GM19467 (cell line): ENCODE measurements around the gene KRT3.

Experiments used
- ATAC-seq: cut with Tn5 transposase; IDR thresholded peaks from one replicate; pipeline ENCODE4 v1.9.1; 2021; ENCODE audit warnings: mild to moderate bottlenecking, moderate library complexity; ENCODE audit not compliant: unreplicated experiment

KRT3 gene

DNA sequence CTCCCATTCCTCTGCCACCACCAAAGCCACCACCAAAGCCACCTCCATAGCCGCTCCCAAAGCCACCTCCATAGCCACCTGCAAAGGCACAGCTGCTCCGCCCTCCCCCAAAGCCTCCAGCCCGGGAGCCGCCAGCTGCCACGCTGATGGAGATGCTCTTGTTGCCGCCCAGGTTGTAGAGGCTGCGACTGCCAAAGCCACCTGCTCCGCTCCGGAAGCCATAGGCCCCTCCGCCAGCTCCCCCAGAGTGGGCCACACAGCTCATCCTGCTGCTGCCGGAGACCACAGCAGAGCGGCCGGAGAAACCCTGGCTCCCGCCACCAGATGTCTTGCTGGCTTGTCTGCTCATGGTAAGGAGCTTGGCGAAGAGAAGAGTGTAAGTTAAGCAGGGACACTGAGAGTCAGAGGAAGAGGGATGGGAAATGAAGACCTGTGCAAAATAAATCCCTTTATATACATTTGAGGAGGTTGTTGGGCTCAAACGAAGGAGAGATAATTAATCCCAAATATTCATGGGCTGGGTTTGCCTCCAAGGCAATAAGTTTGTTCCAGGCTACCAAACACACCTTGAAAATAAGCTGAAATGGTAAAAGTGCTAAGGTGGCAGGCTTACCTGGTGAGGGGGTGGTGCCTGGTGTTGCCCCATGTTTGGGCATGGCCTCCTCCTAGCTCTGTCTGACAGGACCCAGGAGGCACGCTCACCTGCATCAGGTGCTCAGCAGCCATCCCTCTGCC, at the start of gene KRT3:
Gene KRT3, minus strand, starts transcription at position 424 of the 735 bp plus-strand sequence. Its CDS starts 75 bp downstream, at position 349.
- ATAC-seq = no peak

DNA sequence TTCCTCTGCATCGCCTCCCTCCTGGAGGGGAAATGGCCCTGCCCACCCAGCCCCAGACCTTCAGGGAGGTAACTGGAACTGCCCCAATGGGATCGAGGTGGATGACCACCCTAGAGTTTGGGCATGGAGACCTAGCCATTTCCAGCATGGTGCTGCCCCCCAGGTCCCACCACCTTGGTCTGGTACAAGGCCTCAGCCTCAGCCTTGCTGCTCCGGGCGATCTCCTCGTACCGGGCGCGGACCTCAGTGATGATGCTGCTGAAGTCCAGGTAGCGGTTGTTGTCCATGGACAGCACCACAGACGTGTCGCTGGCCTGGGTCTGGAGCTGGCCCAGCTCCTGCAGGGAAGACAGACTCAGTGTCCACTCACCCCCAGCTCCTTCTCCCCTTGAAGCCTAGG, 48.5 kb upstream of the KRT3 start:
- no peak for ATAC-seq

- no peak for ATAC-seq
These were observed 43.7 kb upstream of the KRT3 start for GRCh38 chr12:52839436-52840105.

DNA sequence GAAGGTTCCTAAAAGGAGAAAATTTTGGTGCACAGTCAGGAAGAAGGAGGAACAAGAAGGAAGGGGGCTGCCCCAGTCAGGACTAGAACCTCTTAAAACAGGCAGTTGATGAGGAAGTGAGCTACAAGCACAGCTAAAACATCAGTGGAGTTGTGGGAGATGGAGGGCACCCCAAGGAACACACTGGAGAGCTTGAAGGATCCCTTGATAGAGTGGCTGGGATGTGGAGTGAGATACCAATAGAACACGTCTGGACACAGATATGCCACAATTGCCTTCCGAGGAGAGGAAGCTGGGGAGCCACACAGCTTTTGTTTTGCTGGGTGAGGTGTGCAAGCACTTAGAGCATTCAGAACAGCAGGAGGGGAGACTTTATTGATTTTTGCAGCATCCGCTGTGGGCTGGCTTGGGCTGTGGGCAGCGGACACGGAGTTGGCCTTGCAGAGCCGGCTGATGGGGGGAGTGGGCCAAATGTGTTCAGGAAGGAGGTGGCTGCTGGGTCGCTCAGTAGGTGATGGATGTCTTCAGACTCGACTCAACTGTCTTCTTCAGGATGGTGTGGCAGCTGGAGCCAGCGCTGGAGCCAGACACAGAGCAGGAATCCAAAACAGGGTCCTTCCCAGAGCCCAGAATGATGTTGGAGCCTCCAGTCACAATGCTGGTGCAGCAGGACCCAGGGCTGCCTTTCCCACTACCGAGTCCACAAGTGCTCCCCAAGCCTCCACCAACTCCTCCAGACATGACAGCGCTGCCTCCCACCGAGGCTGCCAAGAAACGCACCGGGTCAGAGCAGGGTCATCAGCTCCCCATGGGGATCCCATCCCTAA, 42.9 kb upstream of the KRT3 start:
- ATAC-seq = no peak

DNA sequence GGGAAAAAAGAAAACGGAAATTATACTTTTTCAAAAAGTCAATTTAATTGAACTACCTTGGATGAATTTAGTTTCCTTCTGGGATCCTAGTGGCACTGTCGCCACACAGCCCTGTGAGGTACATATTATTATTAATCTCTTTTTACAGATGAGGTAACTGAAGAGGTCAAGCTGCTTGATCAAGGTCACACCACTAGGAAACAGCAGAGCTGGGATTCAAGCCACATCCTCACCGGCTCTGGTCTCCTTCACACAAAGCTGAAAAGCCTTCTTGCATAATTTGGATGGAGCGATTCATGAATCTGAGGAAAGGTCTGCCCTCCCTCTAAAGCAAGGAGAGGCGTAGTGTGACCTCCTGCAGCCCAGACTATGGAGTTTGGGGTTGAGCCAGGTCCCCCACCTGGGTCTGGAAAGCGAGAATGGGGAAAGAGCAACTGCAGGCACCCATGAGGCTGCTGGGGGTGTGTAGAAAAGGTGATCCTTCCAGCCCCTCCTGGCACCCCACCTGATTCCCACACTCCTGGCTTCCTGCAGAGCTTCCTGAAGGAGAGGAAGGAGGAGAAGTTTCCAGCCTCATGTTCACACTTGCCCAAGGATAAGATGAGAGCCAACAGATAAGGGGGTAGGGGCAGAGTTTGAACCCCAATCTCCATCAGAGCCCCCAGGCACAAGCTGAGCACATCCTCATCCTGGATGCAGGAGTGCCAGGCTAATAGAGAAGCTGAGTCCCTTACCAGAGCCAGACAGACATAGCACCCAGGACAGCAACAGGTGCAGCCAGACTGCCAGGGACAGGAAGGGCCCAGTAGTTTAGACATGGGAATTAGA, 42.1 kb upstream of the KRT3 start:
- no peak for ATAC-seq

DNA sequence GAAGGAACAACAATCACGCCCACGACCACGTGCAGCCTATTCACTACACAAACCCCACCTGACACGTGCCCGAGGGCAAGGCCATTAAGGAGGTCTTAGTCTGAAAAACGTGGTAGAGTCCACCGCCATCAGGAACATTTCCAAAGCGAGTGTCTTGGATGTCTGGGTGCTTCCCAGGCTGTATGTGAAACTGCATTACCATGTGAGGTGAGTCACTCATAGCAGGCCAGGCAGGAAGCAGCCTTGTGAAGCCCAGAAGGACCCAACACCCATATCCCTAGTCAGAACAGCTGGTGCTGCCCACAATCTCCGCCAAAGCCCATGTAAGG, 41.5 kb upstream of the KRT3 start:
- no peak for ATAC-seq

DNA sequence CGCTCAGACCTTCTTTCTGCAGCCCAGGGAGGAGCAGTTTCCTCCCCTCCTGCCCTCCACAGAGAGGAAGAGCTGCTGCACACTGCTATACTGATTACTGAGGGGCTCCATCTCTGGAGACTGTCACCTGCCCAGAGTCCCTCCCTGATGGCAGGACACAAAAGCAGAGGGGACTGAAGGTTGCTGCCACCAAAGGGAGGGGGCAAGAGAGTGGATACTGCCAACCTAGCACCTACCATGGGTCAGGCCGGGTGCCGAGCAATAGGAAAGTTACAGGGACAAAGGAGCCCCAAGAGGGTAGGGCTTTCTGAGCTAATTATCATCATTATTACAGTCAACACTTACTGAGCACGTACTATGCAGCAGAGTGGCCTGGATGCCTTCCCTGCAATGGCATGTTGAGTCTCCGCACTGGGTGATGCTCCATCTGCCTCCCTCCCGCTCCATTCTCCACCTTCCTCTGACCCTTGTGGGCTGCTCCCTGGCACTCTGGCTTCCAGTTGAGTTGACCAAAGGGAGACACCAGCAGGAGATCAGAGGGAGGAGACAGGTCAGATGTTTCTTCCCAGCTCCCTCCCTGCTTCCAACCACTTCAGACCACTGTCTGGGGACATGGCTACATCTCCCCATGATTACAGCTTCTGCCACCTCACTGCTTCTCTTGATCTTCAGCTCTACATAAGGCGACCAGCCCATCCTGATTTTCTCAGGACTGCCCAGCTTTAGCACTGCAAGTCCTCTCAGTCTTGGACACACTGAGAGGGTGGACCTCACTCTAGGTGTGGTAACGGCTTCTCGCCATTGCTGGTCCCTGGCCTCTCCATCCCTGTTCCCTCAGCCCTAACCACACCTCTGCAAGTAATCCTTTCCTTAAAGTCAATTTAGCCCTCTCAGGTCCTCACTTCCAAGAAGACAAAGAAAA, 40.8 kb upstream of the KRT3 start:
- no peak for ATAC-seq

GRCh38 chr12:52836042-52836466, 40.1 kb upstream of the KRT3 start:
- ATAC-seq = no peak

- ATAC-seq = no peak
These were observed 39.5 kb upstream of the KRT3 start for GRCh38 chr12:52835271-52836041.

GRCh38 chr12:52834727-52835001, 38.7 kb upstream of the KRT3 start:
- ATAC-seq = no peak

GRCh38 chr12:52833922-52834726, 38.2 kb upstream of the KRT3 start, which contains the start of gene KRT79:
Gene KRT79, minus strand, starts transcription at chr12:52834311. Its CDS starts 51 bp downstream, at chr12:52834260.
- ATAC-seq = no peak

DNA sequence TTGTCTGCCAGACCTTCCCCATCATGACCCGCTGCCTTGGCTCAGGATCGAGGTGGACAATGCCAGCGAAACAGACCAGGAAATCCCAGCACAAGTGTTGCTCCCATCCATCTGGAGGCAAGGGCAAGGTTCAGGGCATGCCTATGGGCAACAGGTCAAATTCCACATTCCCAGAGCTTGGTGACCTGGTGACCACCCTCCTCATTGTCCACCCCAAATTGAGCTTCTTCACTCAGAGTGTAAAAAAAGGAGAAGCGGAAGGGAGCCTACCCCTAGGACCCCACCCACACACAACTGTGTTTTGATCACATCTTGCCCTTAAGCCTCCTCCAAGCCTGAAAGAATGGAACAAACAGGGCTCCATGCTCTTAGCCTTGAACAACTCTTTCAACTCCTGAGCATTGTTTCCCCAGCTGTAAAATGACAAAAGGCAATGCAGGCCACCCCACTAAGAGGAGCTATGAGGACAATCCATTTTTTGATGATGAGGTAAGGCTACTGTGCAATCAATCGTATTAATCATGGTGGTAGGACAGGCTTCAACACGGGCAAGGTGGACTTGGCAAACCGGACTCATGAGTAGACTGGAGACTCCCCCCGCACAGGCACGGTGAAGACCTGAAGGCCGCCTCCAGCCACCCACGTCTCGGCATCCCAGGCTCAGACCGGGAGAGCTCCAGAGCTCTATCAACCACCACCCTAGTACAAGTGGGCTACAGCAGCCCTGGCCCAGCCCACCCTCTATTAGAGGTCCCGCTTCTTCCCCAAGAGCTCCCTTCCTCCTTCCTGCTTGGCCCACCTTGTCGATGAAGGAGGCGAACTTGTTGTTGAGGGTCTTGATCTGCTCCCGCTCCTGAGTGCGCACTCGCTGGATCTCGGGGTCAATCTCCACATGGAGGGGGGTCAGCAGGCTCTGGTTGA, 37.3 kb upstream of the KRT3 start:
- no peak for ATAC-seq

DNA sequence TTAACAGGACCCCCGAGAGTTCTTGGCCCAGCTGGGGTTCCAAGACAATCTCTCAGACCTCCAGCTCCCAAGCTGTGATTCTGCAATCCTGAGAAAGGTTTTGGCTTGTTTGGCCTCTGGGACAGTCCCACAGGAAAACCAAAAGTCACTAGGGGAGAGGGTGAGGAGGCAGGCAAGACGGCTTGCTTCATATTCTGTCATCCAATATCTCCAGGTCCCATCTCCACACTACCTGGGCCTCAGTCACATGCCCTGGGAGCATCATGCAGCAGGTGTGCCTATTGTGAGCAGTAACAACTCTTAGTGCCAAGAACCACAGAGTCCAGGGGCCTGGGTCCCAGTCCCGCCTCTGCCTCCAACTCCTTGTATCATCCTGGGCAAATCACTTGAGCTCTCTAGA, 36.5 kb upstream of the KRT3 start:
- no peak for ATAC-seq

DNA sequence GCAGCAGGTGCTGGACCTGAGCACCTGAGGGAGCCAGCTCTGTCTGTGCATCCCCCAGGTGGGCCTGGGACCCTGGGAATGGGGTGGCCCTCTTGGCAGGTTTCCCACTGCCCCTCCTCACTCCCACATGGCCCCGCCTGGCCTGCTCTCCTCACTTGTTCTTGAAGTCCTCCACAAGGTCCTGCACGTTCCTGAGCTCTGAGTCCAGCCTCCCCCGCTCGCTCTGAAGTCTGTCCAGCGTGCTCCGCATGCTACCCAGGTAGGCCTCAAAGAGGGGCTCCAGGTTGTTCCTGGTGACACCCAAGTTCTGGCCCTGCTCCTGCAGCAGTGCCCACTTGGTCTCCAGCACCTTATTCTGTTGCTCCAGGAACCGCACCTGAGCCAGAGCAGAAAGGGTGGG, 35.3 kb upstream of the KRT3 start:
- ATAC-seq = no peak

DNA sequence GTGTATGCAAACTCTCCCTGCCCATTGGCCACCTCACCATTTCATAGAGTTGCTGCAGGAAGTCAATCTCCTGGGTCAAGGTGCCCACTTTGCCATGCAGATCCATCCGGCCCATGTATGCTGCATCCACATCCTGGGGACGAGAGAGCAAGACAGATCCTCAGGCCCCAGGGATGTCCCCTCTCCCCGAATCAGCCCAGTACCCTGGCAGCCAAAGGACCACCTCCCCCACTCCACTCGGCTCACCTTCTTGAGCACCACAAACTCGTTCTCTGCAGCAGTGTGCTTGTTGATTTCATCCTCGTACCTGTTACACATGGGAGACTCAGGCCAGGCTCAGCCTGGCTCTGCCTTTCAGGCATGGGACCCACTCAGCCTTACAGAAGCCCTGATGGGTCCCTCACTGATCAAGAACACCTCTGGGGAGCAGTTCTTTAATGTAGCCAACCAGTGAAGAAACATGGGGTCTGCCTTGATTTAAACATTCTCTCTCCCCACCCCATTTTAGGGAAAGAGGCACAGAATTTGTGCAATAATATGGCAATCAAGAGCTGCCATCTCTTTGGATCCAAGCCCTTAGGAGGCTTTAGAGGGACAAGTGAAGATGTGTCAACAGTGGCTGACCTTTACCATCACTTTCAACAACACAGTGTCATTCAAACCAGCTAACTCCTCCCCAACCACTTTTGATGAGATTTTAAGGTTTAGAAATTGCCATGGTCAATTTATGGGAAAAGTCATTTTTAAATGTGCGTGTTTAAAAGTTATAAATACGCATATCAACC, 34.3 kb upstream of the KRT3 start:
- ATAC-seq = no peak

- ATAC-seq = no peak
These were observed 32.7 kb upstream of the KRT3 start for GRCh38 chr12:52828591-52829021.

GRCh38 chr12:52828156-52828555, 32.2 kb upstream of the KRT3 start:
- ATAC-seq = no peak
